Small intestine (tissue), 7 donors: Measurements from ENCODE around the gene MYLK4. TPM values are rescaled to one million over a fixed set of nuclear protein-coding genes. Genes with fewer than 3 reads are reported as not detected.
A peak's percentile ranks its signal among the peaks of the same experiment; 100 is the strongest.
"Not testable (repeated sequence)": the region's sequence is repeated elsewhere in the genome, so short reads cannot be mapped to it uniquely, and the experiment has no call there.

Experiments used
- DNase-seq, 2 donors: peaks; one replicate each; pipeline versions ENCODE4 v3.0.0 to v3.0.0-alpha.2; 2013
- FAIRE-seq: peaks from 2 replicates; lab custom pipeline; 2012; peaks lifted over from hg19 to GRCh38; lab: Jason Lieb, UNC
- H3K27ac ChIP-seq, 3 donors: one replicate each; pipeline ENCODE4 v1.5.1; 2013; ENCODE audit warnings: low read length in 2 of 3, mild to moderate bottlenecking in 2 of 3, control low read depth in 1 of 3, inconsistent platforms in 1 of 3, low read depth in 1 of 3, moderate library complexity in 1 of 3
- H3K27me3 ChIP-seq, 3 donors: one replicate each; pipeline ENCODE4 v1.6.1; 2013; ENCODE audit warnings: low read length in 3 of 3, inconsistent platforms in 1 of 3; ENCODE audit not compliant: control insufficient read depth in 3 of 3, insufficient read depth in 3 of 3
- H3K36me3 ChIP-seq, 3 donors: one replicate each; pipeline ENCODE4 v1.6.1; 2013; ENCODE audit warnings: low read length in 3 of 3, inconsistent platforms in 1 of 3, low read depth in 1 of 3, mild to moderate bottlenecking in 1 of 3, moderate library complexity in 1 of 3; ENCODE audit not compliant: control insufficient read depth in 3 of 3, insufficient read depth in 2 of 3
- H3K4me1 ChIP-seq, 3 donors: one replicate each; pipeline ENCODE4 v1.6.1; 2013; ENCODE audit warnings: low read length in 2 of 3, inconsistent platforms in 1 of 3, low read depth in 1 of 3, mild to moderate bottlenecking in 1 of 3, moderate library complexity in 1 of 3; ENCODE audit not compliant: control insufficient read depth in 3 of 3, insufficient read depth in 2 of 3
- H3K4me3 ChIP-seq, 3 donors: one replicate each; pipeline ENCODE4 v1.5.1; 2013; ENCODE audit warnings: low read length in 3 of 3, control low read depth in 1 of 3, inconsistent platforms in 1 of 3, low read depth in 1 of 3, mild to moderate bottlenecking in 1 of 3, moderate library complexity in 1 of 3
- H3K9me3 ChIP-seq, 2 donors: one replicate each; pipeline ENCODE4 v1.6.1; 2013; ENCODE audit warnings: low read depth in 1 of 2, low read length in 1 of 2; ENCODE audit not compliant: control insufficient read depth in 2 of 2, insufficient read depth in 1 of 2
- WGBS, 3 donors: extraction: QIAGEN DNeasy Blood & Tissue Kit; methylation state at CpG; one replicate each; pipeline ENCODE4 v1.1.7; 2013; 5-methylcytosine and 5-hydroxymethylcytosine counted together
- polyA plus RNA-seq, 4 donors: library from polyadenylated mRNA; stranded (reverse) in 3 of 4; unstranded in 1 of 4; fragments of 200-250 nt in 3 of 4; fragments of 120-200 nt in 1 of 4; gene quantifications; one replicate each; pipeline versions ENCODE4 v1.2.1 to v1.2.3, GENCODE V29; 2013
- donor health status: healthy with polysubstance abuse.
- donor health status: control.
- donor health status: control.
- donor health status: Bipolar disorder and iron deficiency.
- donor health status: healthy.

Gene MYLK4
- polyA plus RNA-seq, 4 donors, result under 0.01 to 0.37 (median 0.32) TPM

DNA sequence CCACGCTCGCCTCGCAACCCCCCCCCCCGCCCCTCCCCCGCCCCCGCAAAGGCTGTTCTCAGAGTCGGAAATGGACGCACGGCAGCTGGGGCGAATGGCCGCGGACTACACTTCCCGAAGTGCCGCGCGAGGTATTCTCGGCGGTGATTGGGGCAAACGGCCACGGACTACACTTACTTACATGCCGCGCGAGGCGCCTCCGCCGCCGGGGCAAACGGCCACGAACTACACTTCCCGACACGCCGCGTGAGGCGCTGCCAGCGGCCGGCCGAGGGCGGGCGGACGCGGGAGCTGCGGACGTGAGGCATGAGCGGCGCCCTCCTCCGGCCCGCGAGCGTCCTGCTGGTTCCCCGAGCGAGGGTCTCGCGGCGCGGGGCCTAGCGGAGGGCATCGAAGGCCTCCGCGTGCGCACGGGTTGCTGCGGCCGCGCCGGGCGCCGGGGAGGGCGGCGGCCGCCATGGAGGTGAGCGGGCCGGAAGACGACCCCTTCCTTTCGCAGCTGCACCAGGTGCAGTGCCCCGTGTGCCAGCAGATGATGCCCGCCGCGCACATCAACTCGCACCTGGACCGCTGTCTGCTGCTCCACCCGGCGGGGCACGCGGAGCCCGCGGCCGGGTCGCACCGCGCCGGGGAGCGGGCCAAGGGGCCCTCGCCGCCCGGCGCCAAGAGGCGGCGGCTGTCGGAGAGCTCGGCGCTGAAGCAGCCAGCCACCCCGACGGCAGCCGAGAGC lies 14.6 kb upstream of the MYLK4 start, which contains the start of gene WRNIP1:
Gene WRNIP1, plus strand, starts transcription at position 228 of the 730 bp plus-strand sequence. Its CDS starts 230 bp downstream, at position 458.
- no peak for FAIRE-seq

GRCh38 chr6:2764610-2765165 lies 14.0 kb upstream of the MYLK4 start:
- FAIRE-seq (no peak), DNase-seq (peak; percentile 69 to 77)
- Histone ChIP-seq H3K4me1 (peaks cover 4 to 18% (median 17%) of the 10 kb centered on the region in 3 donors), H3K9me3 (no peaks in the 10 kb centered on the region), H3K27ac (peak overlapping the region; percentile 70 to 93 (median 85)), H3K36me3 (peaks cover 0 to 2% (median 0%) of the 10 kb centered on the region in 3 donors), H3K27me3 (no peaks in the 10 kb centered on the region), H3K4me3 (peak overlapping the region; percentile 36 to 61 (median 57))
- WGBS, 3 donors, result 0 to 1% (median 0%) methylated on average over 37 to 45 of the region's 45 CpGs

More for the DNA sequence above, 14.6 kb upstream of the MYLK4 start, which contains the start of gene WRNIP1:
- Histone ChIP-seq H3K4me3 (peak within 1 kb of the TSS; percentile 89 to 99 (median 96)), H3K36me3 (peaks cover 0 to 7% (median 0%) of the 10 kb centered on the region in 3 donors), H3K27me3 (no peaks in the 10 kb centered on the region), H3K4me1 (peaks cover 4 to 18% (median 17%) of the 10 kb centered on the region in 3 donors), H3K27ac (peak within 1 kb of the TSS; percentile 85 to 95 (median 93)), H3K9me3 (no peaks in the 10 kb centered on the region)
- DNase-seq, result peak; percentile 99
- 0 to 1% (median 0%) methylated on average over 39 to 104 of the region's 104 CpGs for WGBS, 3 donors

GRCh38 chr6:2763876-2764540 lies 13.3 kb upstream of the MYLK4 start:
- no peaks in the 10 kb centered on the region for H3K9me3 ChIP-seq
- H3K4me1 ChIP-seq, result peaks cover 4 to 18% (median 17%) of the 10 kb centered on the region in 3 donors
- 78 to 80% (median 78%) methylated on average over 27 of the region's 27 CpGs for whole genome bisulfite sequencing, 3 donors
- H3K27me3 ChIP-seq, result no peaks in the 10 kb centered on the region
- peaks cover 0 to 2% (median 0%) of the 10 kb centered on the region in 3 donors for H3K36me3 ChIP-seq
- no peak for FAIRE-seq
- peak overlapping the region in 2 of 3 donors; percentile 29 to 85 for H3K27ac ChIP-seq
- no peak for DNase-seq
- H3K4me3 ChIP-seq, result peak overlapping the region in 1 of 3 donors; percentile 57

DNA sequence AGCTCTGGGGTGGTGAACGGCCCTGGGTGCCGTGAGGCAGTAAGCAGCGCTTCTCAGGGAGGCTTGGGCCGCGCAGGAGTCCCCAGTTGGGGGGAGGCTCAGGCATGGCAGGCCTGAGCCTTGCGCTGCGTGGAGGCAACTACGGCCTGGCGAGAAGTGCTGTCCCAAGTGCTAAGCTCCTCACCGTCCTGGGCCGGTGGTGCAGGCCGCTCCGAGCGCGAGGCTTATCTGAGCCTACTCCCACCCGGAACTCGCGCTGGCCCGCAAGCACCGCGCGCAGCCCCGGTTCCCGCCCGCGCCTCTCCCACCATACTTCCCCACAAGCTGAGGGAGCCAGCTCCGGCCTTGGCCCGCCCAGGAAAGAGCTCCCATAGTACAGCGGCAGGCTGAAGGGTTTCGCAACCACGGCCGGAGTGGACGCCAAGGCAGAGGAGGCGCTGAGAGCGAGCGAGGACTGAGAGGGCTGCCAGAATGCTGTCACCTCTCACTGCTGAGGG lies 12.7 kb upstream of the MYLK4 start:
- H3K27me3 ChIP-seq, result no peaks in the 10 kb centered on the region
- 95 to 97% (median 95%) methylated on average over 36 of the region's 36 CpGs for WGBS, 3 donors
- DNase-seq (no peak), FAIRE-seq (no peak)
- H3K4me3 ChIP-seq, result no peak overlapping the region
- no peaks in the 10 kb centered on the region for H3K9me3 ChIP-seq
- H3K4me1 ChIP-seq, result peaks cover 4 to 14% (median 13%) of the 10 kb centered on the region in 3 donors
- no peak overlapping the region for H3K27ac ChIP-seq
- H3K36me3 ChIP-seq, result peaks cover 0 to 2% (median 0%) of the 10 kb centered on the region in 3 donors

DNA sequence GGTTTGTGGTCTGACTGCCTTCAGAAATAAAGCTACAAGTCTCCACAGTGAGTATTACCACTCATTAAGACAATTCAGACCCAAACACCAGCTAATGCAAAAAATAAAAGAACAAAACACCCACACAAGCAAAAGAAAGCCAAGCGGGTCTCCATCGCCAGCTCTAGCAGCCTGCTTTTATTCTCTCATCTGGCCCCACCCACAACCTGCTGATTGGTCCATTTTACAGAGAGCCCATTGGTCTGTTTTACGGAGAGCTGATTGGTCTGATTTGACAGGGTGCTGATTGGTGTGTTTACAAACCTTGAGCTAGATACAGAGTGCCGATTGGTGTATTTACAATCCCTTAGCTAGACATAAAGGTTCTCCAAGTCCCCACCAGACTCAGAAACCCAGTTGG lies 12.1 kb upstream of the MYLK4 start:
- H3K27me3 ChIP-seq, H3K4me1 ChIP-seq, H3K9me3 ChIP-seq, DNase-seq, H3K27ac ChIP-seq, H3K36me3 ChIP-seq, FAIRE-seq, H3K4me3 ChIP-seq: not testable (repeated sequence)
- WGBS, 3 donors, result 96 to 99% (median 99%) methylated on average over 4 of the region's 4 CpGs

DNA sequence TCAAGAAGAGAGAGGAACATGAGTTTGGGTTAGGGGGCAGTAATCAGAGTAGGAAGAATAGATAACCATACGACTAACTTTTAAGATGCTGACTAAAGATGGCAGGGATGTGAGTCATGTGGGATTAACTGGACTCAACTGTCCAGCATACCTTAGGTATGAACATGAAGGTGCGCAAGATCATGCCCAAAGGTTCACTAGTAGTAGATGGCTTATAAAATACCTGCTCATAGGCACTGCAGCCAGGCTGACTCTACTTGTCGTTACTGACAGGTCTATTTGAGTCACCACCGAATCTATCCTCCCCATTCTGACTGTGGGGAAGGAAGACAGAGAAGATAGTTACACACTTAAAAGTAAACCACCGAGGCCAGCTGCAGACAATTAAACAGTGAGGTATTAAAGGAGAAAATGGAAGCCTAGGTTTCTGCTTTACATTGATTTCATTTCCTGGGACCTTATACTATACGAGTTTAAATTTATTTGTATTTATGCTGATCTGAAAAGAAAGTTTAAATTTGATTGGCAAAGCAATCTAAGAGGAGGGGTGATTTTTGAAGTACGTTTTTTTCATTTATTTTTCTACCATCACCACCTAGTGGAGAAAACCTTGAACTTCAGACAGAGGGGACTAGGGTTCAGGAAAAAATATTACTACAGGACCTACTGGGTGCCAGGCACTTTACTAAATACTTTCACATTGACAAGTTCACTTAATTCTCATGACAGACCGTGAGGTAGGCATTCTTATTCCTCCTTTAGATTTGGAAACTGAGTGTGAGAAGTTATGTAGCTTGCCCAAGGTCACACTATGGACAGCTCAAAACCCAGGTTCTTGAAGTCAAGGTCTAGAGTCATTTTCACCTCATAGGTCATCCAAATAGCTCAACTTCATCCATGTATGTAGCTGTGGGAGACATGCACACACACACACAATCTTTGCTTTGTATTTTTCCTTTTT lies 10.4 kb upstream of the MYLK4 start:
- Histone ChIP-seq H3K27me3 (no peaks in the 10 kb centered on the region), H3K4me3 (no peak overlapping the region), H3K36me3 (no peaks in the 10 kb centered on the region), H3K27ac (no peak overlapping the region), H3K9me3 (no peaks in the 10 kb centered on the region), H3K4me1 (no peaks in the 10 kb centered on the region)
- no peak for FAIRE-seq
- no peak for DNase-seq
- 76 to 78% (median 78%) methylated on average over 8 of the region's 8 CpGs for WGBS, 3 donors

DNA sequence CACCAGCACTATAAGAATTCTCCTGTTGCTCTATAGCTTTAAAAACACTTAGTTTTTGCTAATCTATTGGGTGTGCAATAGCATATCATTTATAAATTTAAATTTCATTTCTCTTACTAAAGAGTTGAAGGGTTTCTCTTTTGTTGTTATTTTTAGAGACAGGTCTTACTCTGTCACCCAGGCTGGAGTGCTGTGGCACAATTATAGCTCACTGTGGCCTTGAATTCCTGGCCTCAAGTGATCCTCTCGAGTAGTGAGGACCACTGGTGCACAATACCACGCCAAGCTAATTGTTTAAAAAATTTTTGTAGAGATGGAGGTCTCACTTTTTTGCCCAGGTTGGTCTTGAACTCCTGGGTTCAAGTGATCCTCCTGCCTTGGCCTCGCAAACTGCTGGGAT lies 8.3 kb upstream of the MYLK4 start:
- FAIRE-seq (no peak), DNase-seq (no peak)
- 77 to 80% (median 80%) methylated on average over 3 of the region's 3 CpGs for WGBS, 3 donors
- no peaks in the 10 kb centered on the region for H3K9me3 ChIP-seq
- H3K36me3 ChIP-seq, result no peaks in the 10 kb centered on the region
- no peaks in the 10 kb centered on the region for H3K4me1 ChIP-seq
- H3K4me3 ChIP-seq, result no peak overlapping the region
- H3K27me3 ChIP-seq, result no peaks in the 10 kb centered on the region
- no peak overlapping the region for H3K27ac ChIP-seq
